ENCODE data around the gene TNFAIP8L1.

TNFAIP8L1 gene

GRCh38 chr19:4703671-4704316, 64.5 kb downstream of the TNFAIP8L1 start:
- no peak for ATAC-seq
- TF ChIP-seq PATZ1 (CRISPR knock-in tag; IDR thresholded peaks at IDR 0.05; ENCODE audit: borderline replicate concordance) (no peak), ZC3H10 (CRISPR knock-in tag; IDR thresholded peaks at IDR 0.05) (no peak), ZNF70 (CRISPR knock-in tag; IDR thresholded peaks at IDR 0.05) (no peak), GLIS3 (CRISPR knock-in tag; IDR thresholded peaks at IDR 0.05) (no peak), TSHZ2 (CRISPR knock-in tag; IDR thresholded peaks at IDR 0.05) (no peak), ZFP30 (CRISPR knock-in tag; IDR thresholded peaks at IDR 0.05) (no peak), ZNF8 (CRISPR knock-in tag; IDR thresholded peaks at IDR 0.05) (no peak), PPARA (CRISPR knock-in tag; IDR thresholded peaks at IDR 0.05; ENCODE audit: borderline replicate concordance) (no peak), CREB5 (CRISPR knock-in tag; IDR thresholded peaks at IDR 0.05; ENCODE audit: low read depth) (no peak), OSR1 (CRISPR knock-in tag; IDR thresholded peaks at IDR 0.05) (no peak), ARNTL (CRISPR knock-in tag; IDR thresholded peaks at IDR 0.05; ENCODE audit: borderline replicate concordance, low read depth) (no peak), POU6F1 (CRISPR knock-in tag; IDR thresholded peaks at IDR 0.05; ENCODE audit: borderline replicate concordance, low read depth) (no peak), TCF4 (CRISPR knock-in tag; IDR thresholded peaks at IDR 0.05; ENCODE audit: borderline replicate concordance) (no peak), BACH2 (CRISPR knock-in tag; IDR thresholded peaks at IDR 0.05; ENCODE audit: borderline replicate concordance) (no peak), ZNF565 (CRISPR knock-in tag; conservative IDR thresholded peaks at IDR 0.05; ENCODE audit: low read depth) (no peak), ESRRG (CRISPR knock-in tag; IDR thresholded peaks at IDR 0.05) (no peak)

- TF ChIP-seq ISL1 (CRISPR knock-in tag; IDR thresholded peaks at IDR 0.05) (no peak), OSR1 (CRISPR knock-in tag; IDR thresholded peaks at IDR 0.05) (no peak), CSRNP3 (CRISPR knock-in tag; IDR thresholded peaks at IDR 0.05) (no peak), ZFP3 (CRISPR knock-in tag; IDR thresholded peaks at IDR 0.05) (no peak), ESRRG (CRISPR knock-in tag; IDR thresholded peaks at IDR 0.05) (no peak), TOX (CRISPR knock-in tag; IDR thresholded peaks at IDR 0.05; ENCODE audit: borderline replicate concordance) (no peak)
Measured at GRCh38 chr19:4704317-4704673, 65.0 kb downstream of the TNFAIP8L1 start.

More at GRCh38 chr19:4704317-4704673, 65.0 kb downstream of the TNFAIP8L1 start:
- ATAC-seq: no peak

Data from SK-N-SH treated with all-trans-retinoic acid at 6 μM for 48 hours (cell line).